Left lung (tissue), 10 donors: Measurements from ENCODE around the gene ZNF219. TPM values are rescaled to one million over a fixed set of nuclear protein-coding genes. Genes with fewer than 3 reads are reported as not detected.
A peak's percentile ranks its signal among the peaks of the same experiment; 100 is the strongest.

Experiments
- ATAC-seq: fragments of 200-7000 bp; cut with Tn5 transposase; one replicate; pipeline ENCODE4 v1.9.1; 2020; ENCODE audit warnings: moderate library complexity
- DNase-seq, 4 donors: peaks; one replicate each; pipeline ENCODE4 v3.0.0-alpha.2; 2013 to 2020
- H3K27ac ChIP-seq, 2 donors: fragments of 200-600 bp; sonication (generic) in 1 of 2; one replicate each; pipeline versions ENCODE4 v1.5.0 to v1.8.0; 2020 to 2021
- H3K27me3 ChIP-seq, 2 donors: fragments of 200-600 bp; sonication (generic) in 1 of 2; one replicate each; pipeline versions ENCODE4 v1.5.0 to v1.8.0; 2020 to 2021
- H3K36me3 ChIP-seq, 2 donors: fragments of 200-600 bp; sonication (generic) in 1 of 2; one replicate each; pipeline versions ENCODE4 v1.5.0 to v1.8.0; 2020 to 2021
- H3K4me1 ChIP-seq, 2 donors: fragments of 200-600 bp; one replicate each; pipeline ENCODE4 v1.8.0; 2021
- H3K4me3 ChIP-seq, 2 donors: fragments of 200-600 bp; sonication (generic) in 1 of 2; one replicate each; pipeline versions ENCODE4 v1.5.0 to v1.8.0; 2020 to 2021; ENCODE audit warnings: mild to moderate bottlenecking in 1 of 2
- H3K9me3 ChIP-seq, 2 donors: fragments of 200-600 bp; sonication (generic) in 1 of 2; one replicate each; pipeline versions ENCODE4 v1.5.0 to v1.8.0; 2020 to 2021
- CTCF ChIP-seq, 2 donors: fragments of 200-600 bp; sonication (generic) in 1 of 2; IDR thresholded peaks; one replicate each; pipeline versions ENCODE4 v1.5.0 to v1.8.0; 2021; ENCODE audit warnings: antibody characterized with exemption in 2 of 2
- intact Hi-C, 2 donors: fragments of 100-400 bp; cut with DNase I; formaldehyde crosslinking; loops; one replicate each; pipeline versions ENCODE4 v1.11.2 to v1.14.2; 2022
- polyA plus RNA-seq, 6 donors: library from polyadenylated mRNA; unstranded; fragments of 120-200 nt; gene quantifications; one replicate each; pipeline ENCODE4 v1.2.1, GENCODE V29; 2013; ENCODE audit not compliant: insufficient read length in 6 of 6
- total RNA-seq, 2 donors: library from RNA; stranded (reverse); fragmentation: NEBNext Ultra II Directional; extraction: Animal tissue kit (Norgen Biotek cat#: 25700); gene quantifications; one replicate each; pipeline ENCODE4 v1.2.1, GENCODE V29; 2021
- donor health status: DM: no; HTN: yes; CAD: no.
- donor health status: DM: no; HTN: no; CAD: no.

Gene ZNF219
- total and polyA plus RNA-seq, 8 donors, result 30.5 to 45.4 (median 35.7) TPM

DNA sequence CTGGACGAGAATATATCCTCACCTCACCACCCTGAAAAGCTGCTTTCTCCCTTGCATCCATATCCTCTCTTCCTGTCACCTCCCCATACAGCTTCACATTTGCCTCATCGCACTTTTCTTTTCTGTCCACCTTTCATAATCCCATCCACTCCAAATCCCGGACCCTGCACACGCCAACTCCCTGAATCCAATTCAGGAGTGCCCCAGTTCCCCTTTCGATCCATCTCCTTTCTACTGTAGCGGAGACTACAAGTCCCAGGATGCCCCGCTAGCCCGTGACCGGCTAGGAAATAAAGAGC lies 4.9 kb upstream of the ZNF219 start:
- intact Hi-C loops, result no loop called here
- ATAC-seq (no peak), DNase-seq (no peak)
- H3K27ac ChIP-seq, result peak overlapping the region; percentile 97 to 98
- no peaks in the 10 kb centered on the region for H3K9me3 ChIP-seq
- H3K4me3 ChIP-seq, result peak overlapping the region; percentile 54 to 71
- H3K4me1 ChIP-seq, result peaks cover 25 to 52% of the 10 kb centered on the region in 2 donors
- H3K27me3 ChIP-seq, result peaks cover 0 to 10% of the 10 kb centered on the region in 2 donors
- no peaks in the 10 kb centered on the region for H3K36me3 ChIP-seq
- no peak for TF ChIP-seq CTCF (IDR thresholded peaks at IDR 0.05)

- intact Hi-C loops, result no loop called here
- peaks cover 0 to 11% of the 10 kb centered on the region in 2 donors for H3K27me3 ChIP-seq
- peaks cover 25 to 53% of the 10 kb centered on the region in 2 donors for H3K4me1 ChIP-seq
- TF ChIP-seq CTCF (IDR thresholded peaks at IDR 0.05), result no peak
- H3K27ac ChIP-seq, result peak overlapping the region; percentile 97 to 98
- H3K4me3 ChIP-seq, result peak overlapping the region; percentile 54 to 71
- DNase-seq (no peak), ATAC-seq (no peak)
- H3K9me3 ChIP-seq, result no peaks in the 10 kb centered on the region
- H3K36me3 ChIP-seq, result no peaks in the 10 kb centered on the region
Measured at GRCh38 chr14:21102521-21103410, 4.3 kb upstream of the ZNF219 start.

- intact Hi-C loops, result no loop called here
- H3K36me3 ChIP-seq, result no peaks in the 10 kb centered on the region
- H3K27me3 ChIP-seq, result peaks cover 0 to 16% of the 10 kb centered on the region in 2 donors
- no peak overlapping the region for H3K27ac ChIP-seq
- DNase-seq (no peak), ATAC-seq (no peak)
- TF ChIP-seq CTCF (IDR thresholded peaks at IDR 0.05), result no peak
- H3K4me1 ChIP-seq, result peaks cover 25 to 56% of the 10 kb centered on the region in 2 donors
- H3K4me3 ChIP-seq, result no peak overlapping the region
- no peaks in the 10 kb centered on the region for H3K9me3 ChIP-seq
Measured at GRCh38 chr14:21101802-21102413, 3.5 kb upstream of the ZNF219 start.

DNA sequence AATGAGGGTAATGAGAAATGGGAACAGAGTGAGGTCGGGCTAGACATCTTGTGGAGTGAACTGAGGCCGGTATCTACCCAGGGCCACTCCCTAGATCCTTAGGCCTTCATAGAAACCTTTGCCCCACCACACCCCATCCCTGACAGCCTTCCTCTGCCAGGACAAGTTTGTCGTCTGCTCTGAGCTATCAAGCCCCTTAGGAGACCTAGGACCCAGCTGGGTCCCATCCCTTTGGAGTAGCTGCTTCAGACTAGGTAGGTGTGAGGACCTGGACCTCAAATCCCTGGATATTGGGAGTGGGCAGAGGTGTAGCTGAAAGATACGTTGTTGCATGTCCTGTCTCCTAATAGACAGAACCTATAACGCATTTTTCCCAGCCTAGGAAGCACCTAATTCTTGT lies 2.5 kb upstream of the ZNF219 start, which contains the start of gene TMEM253:
Gene TMEM253 (plus strand): TSS at position 136 of the 400 bp plus-strand sequence. CDS start 278 bp downstream, outside the sequence.
- Histone ChIP-seq H3K27me3 (peaks cover 0 to 16% of the 10 kb centered on the region in 2 donors), H3K36me3 (no peaks in the 10 kb centered on the region), H3K4me1 (peaks cover 17 to 56% of the 10 kb centered on the region in 2 donors), H3K27ac (no peak within 1 kb of the TSS), H3K4me3 (no peak within 1 kb of the TSS), H3K9me3 (no peaks in the 10 kb centered on the region)
- DNase-seq, result no peak
- no peak for TF ChIP-seq CTCF (IDR thresholded peaks at IDR 0.05)
- ATAC-seq, result no peak
- intact Hi-C loops, result no loop called here

DNA sequence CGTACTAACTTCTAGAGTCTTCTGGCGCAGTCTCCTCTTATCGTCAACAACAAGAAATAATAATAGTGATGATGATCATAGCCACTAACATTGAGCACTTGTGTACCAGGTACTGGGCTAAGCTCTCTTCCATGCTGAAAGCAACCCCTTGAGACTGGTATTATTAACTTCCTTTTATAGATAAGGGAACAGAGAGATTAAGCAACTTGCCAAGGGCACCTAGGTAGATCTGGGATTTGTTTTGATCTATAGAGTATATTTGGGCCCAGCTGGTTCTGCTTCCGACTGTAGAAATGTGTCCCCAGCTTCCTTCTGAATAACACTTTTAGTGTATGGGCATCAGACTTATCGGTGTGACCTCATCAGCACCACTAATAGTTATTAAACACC lies 1.1 kb upstream of the ZNF219 start:
- no peak for DNase-seq
- intact Hi-C loops, result no loop called here
- TF ChIP-seq CTCF (IDR thresholded peaks at IDR 0.05), result no peak
- Histone ChIP-seq H3K36me3 (no peaks in the 10 kb centered on the region), H3K27ac (peak overlapping the region; percentile 76 to 84), H3K9me3 (no peaks in the 10 kb centered on the region), H3K4me3 (peak overlapping the region in 1 of 2 donors; percentile 56), H3K27me3 (peaks cover 0 to 16% of the 10 kb centered on the region in 2 donors), H3K4me1 (peaks cover 7 to 48% of the 10 kb centered on the region in 2 donors)
- ATAC-seq, result no peak
